HepG2 (cell line): ENCODE measurements around the gene KCNMA1. TPM values are rescaled to one million over a fixed set of nuclear protein-coding genes. Genes with fewer than 3 reads are reported as not detected.
A peak's percentile ranks its signal among the peaks of the same experiment; 100 is the strongest.

ENCODE experiments used
- ATAC-seq: fragments of 200-7000 bp; cut with Tn5 transposase; 3 replicates; pipeline ENCODE4 v1.9.1; 2020; ENCODE audit warnings: mild to moderate bottlenecking, moderate library complexity
- BruUV-seq: library from RNA; stranded (reverse); fragments of 400-500 nt; replicated peaks from 2 replicates; lab custom pipeline; 2021; lab: Mats Ljungman, UMichigan
- CTCF ChIA-PET: fragments of 300-600 bp; formaldehyde crosslinking; extraction: SDS; loops from one replicate; lab custom pipeline; 2021; ENCODE audit warnings: low total read pairs, inconsistent platforms, low intra/inter-chr PET ratio; lab: Yijun Ruan, JAX
- POLR2A ChIA-PET: fragments of 350-600 bp; sonication (Branson Sonifier 250); formaldehyde crosslinking; loops from one replicate; lab custom pipeline; 2020; ENCODE audit warnings: antibody characterized with exemption, inconsistent platforms; lab: Yijun Ruan, JAX
- DNase-seq: peaks from one replicate; pipeline ENCODE4 v3.0.0-alpha.2; 2015; ENCODE audit warnings: low spot score
- FAIRE-seq: peaks from 3 replicates; lab custom pipeline; 2011; peaks lifted over from hg19 to GRCh38; lab: Jason Lieb, UNC
- H2AFZ ChIP-seq: one replicate; pipeline ENCODE4 v1.6.1; 2011; ENCODE audit warnings: low read length, inconsistent platforms
- H3K27ac ChIP-seq: fragments of 300-600 bp; 3 replicates; pipeline ENCODE4 v1.8.0; 2011; ENCODE audit warnings: mixed run types, mild to moderate bottlenecking, mixed read lengths, low read length, inconsistent platforms; ENCODE audit not compliant: insufficient read depth; ENCODE audit errors: extremely low read length
- H3K27me3 ChIP-seq, 2 experiments: fragments of 200-600 bp in 1 of 2; 2 replicates in 1 of 2; 3 replicates in 1 of 2; pipeline versions ENCODE4 v1.6.0 to v1.8.0; 2011; ENCODE audit warnings: low read length in 2 of 2, mild to moderate bottlenecking in 2 of 2, moderate library complexity in 2 of 2, inconsistent platforms in 1 of 2; ENCODE audit not compliant: insufficient read depth in 2 of 2, control insufficient read depth in 1 of 2
- H3K36me3 ChIP-seq, 2 experiments: fragments of 200-600 bp in 1 of 2; replicated peaks in 1 of 2; 2 replicates in 1 of 2; 3 replicates in 1 of 2; pipeline versions ENCODE4 v1.5.1 to v1.8.0; 2011; ENCODE audit warnings: low read length in 2 of 2, inconsistent platforms in 1 of 2; ENCODE audit not compliant: insufficient read depth in 2 of 2, control insufficient read depth in 1 of 2
- H3K4me1 ChIP-seq: 2 replicates; pipeline ENCODE4 v1.5.1; 2012; ENCODE audit warnings: low read length, inconsistent platforms; ENCODE audit not compliant: insufficient read depth
- H3K4me2 ChIP-seq: 2 replicates; pipeline ENCODE4 v1.6.0; 2011; ENCODE audit warnings: low read depth, low read length, inconsistent platforms
- H3K4me3 ChIP-seq, 3 experiments: fragments of 200-600 bp in 1 of 3; sonication (generic), shearing (Covaris generic) in 1 of 3; replicated peaks in 1 of 3; 2 replicates each; pipeline ENCODE4 v1.5.1; 2011 to 2016; ENCODE audit warnings: low read length in 3 of 3, inconsistent platforms in 2 of 3, low read depth in 2 of 3, mild to moderate bottlenecking in 2 of 3, control low read depth in 1 of 3, mixed read lengths in 1 of 3; ENCODE audit not compliant: insufficient read depth in 1 of 3
- H3K79me2 ChIP-seq: one replicate; pipeline ENCODE4 v1.6.1; 2011; ENCODE audit warnings: low read length, inconsistent platforms; ENCODE audit not compliant: insufficient read depth
- H3K9ac ChIP-seq: 2 replicates; pipeline ENCODE4 v1.6.0; 2011; ENCODE audit warnings: mild to moderate bottlenecking, low read depth, low read length, inconsistent platforms; ENCODE audit not compliant: insufficient read depth
- H3K9me3 ChIP-seq: 2 replicates; pipeline ENCODE4 v1.5.1; 2012; ENCODE audit warnings: mild to moderate bottlenecking, low read length
- H4K20me1 ChIP-seq: 2 replicates; pipeline ENCODE4 v1.6.0; 2011; ENCODE audit warnings: inconsistent platforms, mild to moderate bottlenecking, low read length, moderate library complexity; ENCODE audit not compliant: insufficient read depth
- BCL6 ChIP-seq: IDR thresholded peaks from 2 replicates; pipeline ENCODE4 v1.6.1; 2016; ENCODE audit warnings: missing genetic modification reagents, missing compliant biosample characterization
- BRCA1 ChIP-seq: sonication (generic); formaldehyde crosslinking; IDR thresholded peaks from 2 replicates; pipeline ENCODE4 v1.4.0; 2020; ENCODE audit warnings: missing genetic modification reagents
- CEBPB ChIP-seq: IDR thresholded peaks from 2 replicates; pipeline ENCODE4 v1.6.1; 2011; ENCODE audit warnings: low read depth, low read length, improper control_type of control experiment, borderline replicate concordance
- PLSCR1 ChIP-seq: sonication (generic); formaldehyde crosslinking; IDR thresholded peaks from 2 replicates; pipeline ENCODE4 v1.5.0; 2020; ENCODE audit warnings: missing genetic modification reagents, mild to moderate bottlenecking, borderline replicate concordance
- RARA ChIP-seq: IDR thresholded peaks from 2 replicates; pipeline ENCODE4 v1.6.1; 2016; ENCODE audit warnings: missing genetic modification reagents, missing compliant biosample characterization
- ZBTB8A ChIP-seq: sonication (generic); formaldehyde crosslinking; IDR thresholded peaks from 2 replicates; pipeline ENCODE4 v1.4.0; 2020; ENCODE audit warnings: mild to moderate bottlenecking, low read depth, missing genetic modification reagents, borderline replicate concordance
- ZFP36 ChIP-seq: fragments of 150-350 bp; IDR thresholded peaks from 2 replicates; pipeline ENCODE4 v1.6.1; 2018; ENCODE audit warnings: borderline replicate concordance, low read length, low read depth; ENCODE audit not compliant: partially characterized antibody
- ZIK1 ChIP-seq: sonication (generic); formaldehyde crosslinking; IDR thresholded peaks from 2 replicates; pipeline ENCODE4 v1.5.0; 2020; ENCODE audit warnings: mild to moderate bottlenecking, low read depth, missing genetic modification reagents, borderline replicate concordance
- ZNF12 ChIP-seq: sonication (generic); formaldehyde crosslinking; IDR thresholded peaks from 2 replicates; pipeline ENCODE4 v1.5.0; 2020; ENCODE audit warnings: missing genetic modification reagents
- ZNF337 ChIP-seq: sonication (generic); formaldehyde crosslinking; IDR thresholded peaks from 2 replicates; pipeline ENCODE4 v1.5.1; 2020; ENCODE audit warnings: missing genetic modification reagents, low read depth, mild to moderate bottlenecking, borderline replicate concordance
- ZNF431 ChIP-seq: sonication (generic); formaldehyde crosslinking; IDR thresholded peaks from 2 replicates; pipeline ENCODE4 v1.9.0; 2022; ENCODE audit warnings: missing genetic modification reagents, low read depth, mild to moderate bottlenecking, borderline replicate concordance
- WGBS: methylation state at CpG from one replicate; pipeline ENCODE4 v1.1.6; 2017; ENCODE audit warnings: low lambda C conversion rate; 5-methylcytosine and 5-hydroxymethylcytosine counted together
- in situ Hi-C: cut with HindIII; loops from 2 replicates; pipeline ENCODE4 v1.10.0; 2017; ENCODE audit warnings: low pct_unique_long_range_greater_than_20kb; ENCODE audit not compliant: extremely low pct_ligation_motif_present
- intact Hi-C: fragments of 100-400 bp; cut with micrococcal nuclease; formaldehyde crosslinking; loops from one replicate; pipeline ENCODE4 v1.10.0; 2022; ENCODE audit not compliant: unreplicated experiment
- polyA plus RNA-seq, 8 experiments: library from polyadenylated mRNA; depleted of rRNA in 3 of 8; stranded (reverse) in 7 of 8; unstranded in 1 of 8; fragments of >200 nt; fragmentation: Illumina TruSeq in 4 of 8; extraction: Trizol in 4 of 8; gene quantifications; 2 replicates each; pipeline versions ENCODE4 v1.2.1 to v1.2.3, GENCODE V29; 2011 to 2016; ENCODE audit warnings: low read depth in 4 of 8, missing spikeins in 1 of 8, mixed read lengths in 1 of 8; ENCODE audit not compliant: insufficient read depth in 1 of 8
- total RNA-seq, 5 experiments: library from RNA; depleted of rRNA; stranded (reverse); fragments of >200 nt; fragmentation: Illumina TruSeq; extraction: Trizol; gene quantifications; 2 replicates each; pipeline ENCODE4 v1.2.3, GENCODE V29; 2016; ENCODE audit warnings: low read depth in 1 of 5

KCNMA1 gene
- total and polyA plus RNA-seq, 2 of the 13 experiments (the other 11 are each of a cell fraction or from before 2014, with no cell fraction given): 0.02 TPM; not detected in 1

- FAIRE-seq: no peak
- CTCF ChIA-PET: no interaction called here
- Histone ChIP-seq H3K4me1 (peaks cover 9% of the 10 kb centered on the region), H3K79me2 (no peaks in the 10 kb centered on the region), H3K27ac (no peak overlapping the region)
- no peak for ATAC-seq
- 24% methylated on average over 1 of the region's 1 CpG for WGBS
- POLR2A ChIA-PET: no interaction called here
- TF ChIP-seq BCL6 (CRISPR knock-in tag): no peak
- peak; percentile 38; the same call in 1 of the 2 replicates for TF ChIP-seq CEBPB
- TF ChIP-seq, all 625 proteins: peak for 1
- DNase-seq: no peak
- no peaks in the 10 kb centered on the region for H4K20me1 ChIP-seq
- H3K27me3 ChIP-seq: 0 out of 5 replicates have a peak, but pooled peaks cover 0 to 4% of the 10 kb centered on the region in 2 experiments
- no peaks in the 10 kb centered on the region for H3K36me3 ChIP-seq
- no peak overlapping the region for H3K4me3 ChIP-seq
- intact Hi-C loops: no loop called here
- in situ Hi-C loops: no loop called here
- no peak overlapping the region for H2AFZ ChIP-seq
- H3K4me2 ChIP-seq: no peak overlapping the region
- no peak overlapping the region for H3K9ac ChIP-seq
- BruUV-seq: no TSS peak
- no peaks in the 10 kb centered on the region for H3K9me3 ChIP-seq
Measured at GRCh38 chr10:77245953-77246352, 391.7 kb downstream of the KCNMA1 start.

- in situ Hi-C loops (no loop called here), intact Hi-C loops (no loop called here)
- FAIRE-seq (no peak), ATAC-seq (no peak), DNase-seq (no peak)
- Histone ChIP-seq H4K20me1 (no peaks in the 10 kb centered on the region), H3K79me2 (no peaks in the 10 kb centered on the region), H3K4me2 (no peak overlapping the region), H3K27me3 (0 out of 5 replicates have a peak, but pooled peaks cover 0 to 4% of the 10 kb centered on the region in 2 experiments), H3K4me1 (peaks cover 9% of the 10 kb centered on the region), H3K27ac (no peak overlapping the region), H3K9me3 (no peaks in the 10 kb centered on the region), H3K36me3 (no peaks in the 10 kb centered on the region), H3K4me3 (no peak overlapping the region), H3K9ac (no peak overlapping the region), H2AFZ (no peak overlapping the region)
- ChIA-PET POLR2A (no interaction called here), CTCF (no interaction called here)
- TF ChIP-seq ZIK1 (CRISPR knock-in tag) (no peak), ZNF431 (CRISPR knock-in tag) (no peak), BRCA1 (CRISPR knock-in tag) (no peak), RARA (CRISPR knock-in tag) (no peak), ZNF337 (no peak), ZBTB8A (CRISPR knock-in tag) (no peak), ZNF12 (CRISPR knock-in tag) (no peak), ZFP36 (no peak), PLSCR1 (no peak)
- WGBS: 1% methylated on average over 2 of the region's 2 CpGs
- BruUV-seq: no TSS peak
Measured at GRCh38 chr10:77244746-77245145, 392.9 kb downstream of the KCNMA1 start.
